ENCODE data around the gene RABGAP1.

DNA sequence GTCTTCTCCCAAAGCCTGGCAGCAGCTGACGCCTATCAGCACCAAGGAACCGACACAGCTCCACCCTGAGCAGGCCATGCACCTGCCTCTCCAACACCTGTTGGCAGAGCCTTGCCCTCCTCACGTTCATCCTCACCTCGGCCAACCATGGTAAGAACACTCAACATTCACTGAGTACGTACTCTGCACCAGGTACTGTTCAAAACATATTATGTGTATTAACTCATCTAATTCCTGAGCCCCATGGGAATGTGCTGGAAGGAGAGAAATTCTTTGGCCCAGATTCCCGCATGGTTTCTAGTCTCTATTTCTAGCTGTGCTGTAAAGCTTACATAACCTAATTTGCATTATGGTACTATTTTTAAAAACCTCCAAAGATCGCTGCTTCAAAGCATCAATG, 178.7 kb downstream of the RABGAP1 start:
- TF ChIP-seq, protein P1, sequence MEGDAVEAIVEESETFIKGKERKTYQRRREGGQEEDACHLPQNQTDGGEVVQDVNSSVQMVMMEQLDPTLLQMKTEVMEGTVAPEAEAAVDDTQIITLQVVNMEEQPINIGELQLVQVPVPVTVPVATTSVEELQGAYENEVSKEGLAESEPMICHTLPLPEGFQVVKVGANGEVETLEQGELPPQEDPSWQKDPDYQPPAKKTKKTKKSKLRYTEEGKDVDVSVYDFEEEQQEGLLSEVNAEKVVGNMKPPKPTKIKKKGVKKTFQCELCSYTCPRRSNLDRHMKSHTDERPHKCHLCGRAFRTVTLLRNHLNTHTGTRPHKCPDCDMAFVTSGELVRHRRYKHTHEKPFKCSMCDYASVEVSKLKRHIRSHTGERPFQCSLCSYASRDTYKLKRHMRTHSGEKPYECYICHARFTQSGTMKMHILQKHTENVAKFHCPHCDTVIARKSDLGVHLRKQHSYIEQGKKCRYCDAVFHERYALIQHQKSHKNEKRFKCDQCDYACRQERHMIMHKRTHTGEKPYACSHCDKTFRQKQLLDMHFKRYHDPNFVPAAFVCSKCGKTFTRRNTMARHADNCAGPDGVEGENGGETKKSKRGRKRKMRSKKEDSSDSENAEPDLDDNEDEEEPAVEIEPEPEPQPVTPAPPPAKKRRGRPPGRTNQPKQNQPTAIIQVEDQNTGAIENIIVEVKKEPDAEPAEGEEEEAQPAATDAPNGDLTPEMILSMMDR (conservative IDR thresholded peaks at IDR 0.05; ENCODE audit: low read length) = no peak
- TF ChIP-seq EZH2phosphoT487 (IDR thresholded peaks at IDR 0.05; ENCODE audit: borderline replicate concordance, low read depth, low read length) = no peak
